Stimulated activated naive B cell treated with anti-CD40 and anti-IgM and Interleukin-4, amounts not matched to agents 10 μg/mL and 1 μg/mL and 100 μg/mL, for 72 hours (primary cell): ENCODE data around the gene ZSWIM6.
A peak's percentile ranks its signal among the peaks of the same experiment; 100 is the strongest.

Experiments used
- ATAC-seq, 2 donors: fragments of 150-1000 bp; cut with Tn5 transposase; replicated peaks; 2 replicates each; pipeline ENCODE4 v1.10.0; 2021; ENCODE audit warnings: moderate library complexity in 1 of 2
- DNase-seq: peaks from one replicate; pipeline ENCODE4 v3.0.0; 2021
- H3K27ac Mint-ChIP-seq: one replicate; pipeline ENCODE4 v1.8.0; 2022; ENCODE audit warnings: mild to moderate bottlenecking, mixed read lengths
- H3K27me3 Mint-ChIP-seq, 2 donors: one replicate each; pipeline ENCODE4 v1.8.0; 2022; ENCODE audit warnings: mixed read lengths in 2 of 2
- H3K36me3 Mint-ChIP-seq, 2 donors: one replicate each; pipeline ENCODE4 v1.8.0; 2022; ENCODE audit warnings: mixed read lengths in 2 of 2, mild to moderate bottlenecking in 1 of 2
- H3K4me1 Mint-ChIP-seq, 2 donors: one replicate each; pipeline ENCODE4 v1.8.0; 2022; ENCODE audit warnings: mixed read lengths in 2 of 2, mild to moderate bottlenecking in 1 of 2
- H3K4me3 Mint-ChIP-seq, 2 donors: one replicate each; pipeline ENCODE4 v1.8.0; 2022; ENCODE audit warnings: mild to moderate bottlenecking in 2 of 2, mixed read lengths in 2 of 2, moderate library complexity in 1 of 2
- H3K9me3 Mint-ChIP-seq, 2 donors: one replicate each; pipeline ENCODE4 v1.8.0; 2022; ENCODE audit warnings: mixed read lengths in 2 of 2, mild to moderate bottlenecking in 1 of 2

The ZSWIM6 gene

DNA sequence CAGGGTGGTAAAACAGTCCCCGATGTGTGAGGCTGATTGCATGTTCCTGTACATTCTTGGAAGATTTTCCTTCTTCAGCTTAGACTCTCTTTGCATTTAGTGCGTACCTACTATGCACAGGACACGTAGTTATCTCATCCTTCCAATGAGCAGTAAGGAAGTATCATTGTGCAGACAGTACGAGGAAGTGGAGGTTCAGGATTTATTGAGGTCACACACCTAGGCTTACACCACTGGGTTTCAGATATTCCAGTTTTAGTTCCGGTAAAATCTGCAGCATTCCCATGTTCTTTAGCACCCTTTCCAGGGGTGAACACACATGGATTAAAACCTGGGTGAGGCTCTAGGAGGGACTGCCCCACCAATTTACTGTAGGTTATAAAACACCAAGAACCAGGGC lies 238.7 kb downstream of the ZSWIM6 start:
- H3K9me3 Mint-ChIP-seq, result no peaks in the 10 kb centered on the region
- DNase-seq (no peak), ATAC-seq (no peak)
- H3K4me1 Mint-ChIP-seq, result no peaks in the 10 kb centered on the region
- H3K27ac Mint-ChIP-seq, result no peak overlapping the region
- H3K36me3 Mint-ChIP-seq, result no peaks in the 10 kb centered on the region
- H3K4me3 Mint-ChIP-seq, result no peak overlapping the region
- no peaks in the 10 kb centered on the region for H3K27me3 Mint-ChIP-seq

DNA sequence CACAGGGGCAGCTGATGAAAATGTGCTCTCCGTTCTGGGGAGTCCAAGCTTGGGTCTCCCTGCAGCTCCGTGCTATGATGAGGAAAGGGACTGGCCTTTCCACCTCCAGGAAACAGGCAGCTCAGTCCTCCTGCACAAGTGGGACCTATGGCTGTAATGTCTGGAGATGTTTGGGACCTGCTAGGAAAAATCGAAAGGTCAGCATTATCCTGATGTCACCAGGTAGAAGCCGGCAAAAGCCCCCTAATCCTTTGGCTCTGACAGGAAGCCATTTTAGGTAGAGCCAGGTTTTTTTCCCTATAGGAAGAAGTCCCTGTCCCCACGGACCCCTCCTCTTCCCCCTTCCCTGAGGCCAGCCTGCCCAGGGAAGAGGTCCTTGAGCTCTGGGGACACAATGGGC lies 240.9 kb downstream of the ZSWIM6 start:
- no peak overlapping the region for H3K27ac Mint-ChIP-seq
- H3K4me3 Mint-ChIP-seq, result no peak overlapping the region
- ATAC-seq (no peak), DNase-seq (no peak)
- H3K9me3 Mint-ChIP-seq, result no peaks in the 10 kb centered on the region
- H3K4me1 Mint-ChIP-seq, result no peaks in the 10 kb centered on the region
- no peaks in the 10 kb centered on the region for H3K27me3 Mint-ChIP-seq
- H3K36me3 Mint-ChIP-seq, result no peaks in the 10 kb centered on the region

DNA sequence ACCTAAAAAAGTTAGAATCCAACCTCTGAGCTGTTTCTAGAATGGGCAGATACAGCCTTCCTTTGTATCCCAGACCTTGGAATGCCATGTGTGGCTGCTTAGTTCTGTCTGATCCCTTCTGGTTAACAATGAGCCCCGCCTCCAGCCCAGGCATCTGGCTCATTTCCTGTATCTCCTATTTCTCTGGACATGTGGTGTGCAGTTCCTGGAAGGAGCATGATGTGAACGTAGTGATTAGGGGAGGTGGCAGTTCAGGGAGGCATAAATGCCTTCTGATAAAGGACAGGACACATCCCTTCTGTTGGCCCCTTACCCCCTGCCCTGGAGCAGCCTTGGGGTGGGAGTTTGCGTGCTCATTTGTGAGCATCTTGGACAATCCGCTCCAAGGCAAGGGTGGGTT lies 243.0 kb downstream of the ZSWIM6 start:
- DNase-seq, result no peak
- H3K27me3 Mint-ChIP-seq, result no peaks in the 10 kb centered on the region
- no peaks in the 10 kb centered on the region for H3K36me3 Mint-ChIP-seq
- H3K27ac Mint-ChIP-seq, result no peak overlapping the region
- ATAC-seq, result no peak
- H3K9me3 Mint-ChIP-seq, result no peaks in the 10 kb centered on the region
- no peaks in the 10 kb centered on the region for H3K4me1 Mint-ChIP-seq
- H3K4me3 Mint-ChIP-seq, result no peak overlapping the region

DNA sequence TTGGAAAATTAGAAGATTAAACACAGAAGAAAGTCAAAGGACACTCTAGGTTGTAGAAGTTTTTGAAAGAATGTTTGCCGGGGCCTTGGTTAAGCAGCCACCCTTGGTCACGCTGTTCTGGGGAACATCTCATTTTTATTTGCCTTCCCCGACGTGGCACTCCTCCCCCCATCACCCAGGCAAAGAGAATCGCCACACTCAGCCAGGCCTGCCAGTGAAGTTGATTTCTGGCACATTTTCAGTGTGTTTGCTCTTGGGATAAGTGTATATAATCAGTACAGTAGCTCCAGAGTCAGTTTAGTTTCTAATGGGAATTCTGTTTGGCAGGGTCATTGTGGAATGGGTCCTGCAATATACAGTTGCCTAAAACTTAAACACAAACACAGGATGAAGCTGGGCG lies 243.5 kb downstream of the ZSWIM6 start:
- ATAC-seq, result no peak

DNA sequence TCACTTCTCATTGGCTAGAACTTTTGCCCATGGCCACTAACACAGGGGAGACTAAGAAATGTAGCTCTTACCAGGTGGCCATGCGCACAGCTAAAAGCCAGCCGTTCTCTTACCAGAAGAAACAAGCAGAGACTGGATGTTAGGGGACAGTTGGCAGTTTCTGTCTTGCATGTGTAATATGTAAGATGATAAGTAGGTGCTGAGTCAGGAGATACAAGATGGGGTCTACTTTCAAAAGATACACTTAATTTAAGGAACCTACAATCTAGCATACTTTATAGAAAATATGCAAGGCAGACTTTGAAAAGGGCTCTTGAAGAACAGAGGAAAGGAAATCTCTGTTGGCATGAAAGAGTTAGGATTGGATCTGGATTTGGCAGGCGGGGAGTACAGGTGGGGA lies 244.5 kb downstream of the ZSWIM6 start:
- no peak overlapping the region for H3K4me3 Mint-ChIP-seq
- no peaks in the 10 kb centered on the region for H3K27me3 Mint-ChIP-seq
- no peaks in the 10 kb centered on the region for H3K4me1 Mint-ChIP-seq
- H3K27ac Mint-ChIP-seq, result no peak overlapping the region
- ATAC-seq, result no peak
- no peaks in the 10 kb centered on the region for H3K36me3 Mint-ChIP-seq
- H3K9me3 Mint-ChIP-seq, result no peaks in the 10 kb centered on the region
- DNase-seq, result no peak

More for the DNA sequence above, 243.5 kb downstream of the ZSWIM6 start:
- H3K27me3 Mint-ChIP-seq, result no peaks in the 10 kb centered on the region
- H3K4me1 Mint-ChIP-seq, result no peaks in the 10 kb centered on the region
- H3K9me3 Mint-ChIP-seq, result no peaks in the 10 kb centered on the region
- no peaks in the 10 kb centered on the region for H3K36me3 Mint-ChIP-seq
- no peak for DNase-seq
- no peak overlapping the region for H3K27ac Mint-ChIP-seq
- H3K4me3 Mint-ChIP-seq, result no peak overlapping the region

DNA sequence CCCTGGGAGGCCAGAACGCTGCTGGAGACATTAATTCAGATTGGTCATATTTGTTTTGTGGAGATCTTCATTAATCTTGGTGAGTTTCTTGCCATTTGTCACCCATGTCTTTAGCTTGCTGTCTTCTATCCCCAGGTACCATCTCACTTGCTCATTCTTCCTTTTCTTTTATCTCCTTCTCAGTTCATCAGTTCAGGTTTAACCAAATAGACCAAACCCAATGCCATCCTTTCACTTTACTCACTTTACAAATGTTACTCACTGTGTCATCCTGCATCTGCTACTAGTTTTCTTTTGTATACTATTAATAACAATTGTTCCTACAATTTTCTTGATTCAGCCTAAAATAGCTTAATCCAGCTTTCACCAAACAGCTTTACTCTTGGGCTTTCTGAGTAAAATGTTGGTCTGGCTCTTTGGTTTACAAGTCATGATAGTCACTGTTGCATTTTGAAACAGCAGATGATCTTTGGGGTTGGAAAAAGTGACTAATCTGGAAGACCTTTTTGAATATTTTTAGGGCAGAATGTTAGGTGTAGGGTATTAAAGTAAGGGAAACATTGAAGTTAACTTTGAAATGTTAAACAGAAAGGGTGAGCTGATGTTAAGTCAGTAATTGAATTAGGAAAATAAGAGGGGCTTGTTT lies 246.9 kb downstream of the ZSWIM6 start:
- DNase-seq, result no peak
- no peak overlapping the region for H3K27ac Mint-ChIP-seq
- peak; percentile 88 to 93 for ATAC-seq
- no peaks in the 10 kb centered on the region for H3K9me3 Mint-ChIP-seq
- H3K36me3 Mint-ChIP-seq, result no peaks in the 10 kb centered on the region
- H3K27me3 Mint-ChIP-seq, result no peaks in the 10 kb centered on the region
- peaks cover 0 to 4% of the 10 kb centered on the region in 2 donors for H3K4me1 Mint-ChIP-seq
- H3K4me3 Mint-ChIP-seq, result no peak overlapping the region

DNA sequence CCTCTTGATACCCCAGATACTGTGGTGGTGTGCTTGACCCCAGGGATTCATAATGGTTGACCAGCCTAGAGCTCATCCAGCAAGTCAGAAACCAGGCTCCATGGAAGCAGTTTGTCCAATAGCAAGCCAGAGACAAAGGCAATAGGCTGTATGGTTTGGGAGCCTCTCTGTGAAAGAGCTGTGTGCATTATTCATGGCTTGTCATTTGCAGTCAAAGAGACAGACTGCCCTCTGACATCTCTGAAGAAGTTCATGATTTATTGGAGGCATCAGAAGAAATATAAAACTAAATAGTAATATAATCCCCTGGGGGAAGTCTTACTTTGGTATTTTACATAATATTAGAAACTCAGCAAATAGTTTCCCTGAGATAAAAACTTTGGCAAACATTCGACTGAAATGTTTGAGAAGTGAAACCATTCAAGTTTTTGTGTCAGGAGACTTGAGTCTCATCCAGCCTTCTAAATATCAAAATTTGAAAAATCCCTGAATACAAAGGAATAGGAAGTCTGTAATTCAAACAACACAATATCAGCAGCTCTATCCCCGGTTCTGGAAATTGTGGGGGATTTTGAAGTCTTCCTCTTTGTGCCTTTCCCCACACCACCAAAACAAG lies 250.3 kb downstream of the ZSWIM6 start:
- Mint-ChIP-seq H3K9me3 (peaks cover 0 to 4% of the 10 kb centered on the region in 2 donors), H3K4me3 (no peak overlapping the region), H3K27me3 (no peaks in the 10 kb centered on the region), H3K4me1 (peaks cover 0 to 4% of the 10 kb centered on the region in 2 donors), H3K27ac (no peak overlapping the region), H3K36me3 (no peaks in the 10 kb centered on the region)
- no peak for ATAC-seq
- DNase-seq, result no peak

DNA sequence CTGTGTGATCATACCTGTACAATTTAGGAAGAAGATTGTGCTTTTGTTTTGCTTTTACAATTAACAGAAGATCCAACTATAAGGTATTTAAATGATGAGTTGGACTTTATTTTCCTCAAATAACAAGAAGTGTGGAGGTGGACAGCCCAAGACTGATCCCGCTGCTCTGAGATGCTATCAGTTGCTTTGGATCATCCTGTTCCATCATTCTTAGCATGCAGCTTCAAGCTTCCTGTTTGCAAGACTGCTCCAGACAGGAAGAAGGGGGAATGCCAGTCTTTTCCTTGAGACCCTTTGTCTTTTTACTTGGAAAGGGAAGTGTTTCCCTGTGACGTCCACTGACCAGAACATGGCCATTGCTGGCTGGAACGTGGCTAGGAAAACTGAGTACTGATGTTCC lies 250.8 kb downstream of the ZSWIM6 start:
- Mint-ChIP-seq H3K27me3 (no peaks in the 10 kb centered on the region), H3K4me1 (peaks cover 0 to 4% of the 10 kb centered on the region in 2 donors), H3K4me3 (no peak overlapping the region), H3K27ac (no peak overlapping the region), H3K9me3 (peaks cover 0 to 7% of the 10 kb centered on the region in 2 donors), H3K36me3 (no peaks in the 10 kb centered on the region)
- ATAC-seq, result no peak
- no peak for DNase-seq

DNA sequence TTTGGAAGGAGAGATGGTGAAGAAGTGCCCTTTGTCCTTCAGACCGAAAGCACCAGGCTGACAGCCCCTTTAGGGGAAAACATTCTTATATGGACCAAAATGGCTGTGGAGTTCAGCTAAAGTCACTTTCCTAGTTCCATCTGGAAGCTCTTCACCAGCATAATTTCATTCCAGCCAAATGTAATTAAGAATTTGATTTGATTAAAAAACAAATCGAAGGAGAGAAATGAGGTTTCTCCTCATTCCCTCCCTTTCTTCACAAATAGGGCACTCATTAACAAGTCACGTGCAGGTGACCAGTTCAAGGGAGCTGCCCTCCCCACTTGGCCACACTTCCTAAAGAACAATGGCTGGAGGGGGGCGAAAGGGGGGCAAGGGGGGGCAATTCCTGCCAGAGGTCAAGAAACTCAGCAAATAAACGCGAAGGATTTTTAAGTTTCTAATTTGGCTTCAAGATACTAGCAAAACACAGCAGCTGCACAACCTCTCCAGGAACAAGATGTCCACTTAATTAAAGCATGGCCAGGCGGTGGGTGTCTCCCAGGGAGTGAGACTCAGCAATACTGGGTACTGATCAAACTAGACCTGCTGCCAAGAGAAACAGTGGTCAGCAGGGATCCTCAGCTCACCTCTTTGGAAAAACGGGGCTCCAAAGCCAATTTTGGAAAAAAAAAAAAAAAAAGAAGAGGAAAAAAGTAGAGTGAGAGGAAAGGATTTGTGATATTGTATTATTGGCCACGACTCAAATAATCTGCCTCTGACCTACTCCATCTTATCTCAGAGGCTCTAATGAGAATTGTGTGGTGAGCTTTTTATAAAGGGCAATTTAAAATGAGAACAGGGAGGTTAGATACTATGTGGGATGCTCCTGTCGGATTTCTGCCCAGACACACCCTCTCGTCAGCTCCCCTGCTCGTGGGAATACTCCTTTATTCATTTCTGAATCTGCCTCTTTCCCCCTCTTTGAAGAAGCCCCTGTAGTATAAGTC lies 254.3 kb downstream of the ZSWIM6 start:
- H3K4me1 Mint-ChIP-seq, result peaks cover 0 to 4% of the 10 kb centered on the region in 2 donors

DNA sequence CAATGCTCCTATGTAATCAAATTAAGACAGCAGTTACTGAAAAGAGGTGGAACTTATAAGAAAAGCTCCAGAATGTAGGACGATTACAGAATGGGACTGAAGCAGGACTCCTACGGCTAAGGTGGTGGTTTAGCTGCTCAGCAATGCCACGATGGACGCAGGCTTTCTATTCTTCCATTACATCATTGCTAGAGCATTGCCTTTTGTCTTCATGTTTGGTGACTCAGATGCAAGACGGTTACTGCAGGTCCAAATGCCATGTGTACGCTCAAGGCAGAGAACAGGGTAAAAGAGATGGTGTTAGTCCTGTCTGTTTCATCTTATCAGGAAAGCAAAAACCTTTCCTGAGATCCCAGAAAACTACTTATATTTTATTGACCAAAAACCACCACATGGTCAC lies 255.1 kb downstream of the ZSWIM6 start:
- Mint-ChIP-seq H3K4me1 (peaks cover 0 to 4% of the 10 kb centered on the region in 2 donors), H3K4me3 (no peak overlapping the region)
- ATAC-seq, result no peak

More for the DNA sequence above, 254.3 kb downstream of the ZSWIM6 start:
- H3K27me3 Mint-ChIP-seq, result no peaks in the 10 kb centered on the region
- no peak for ATAC-seq
- peak overlapping the region; percentile 75 for H3K27ac Mint-ChIP-seq
- H3K9me3 Mint-ChIP-seq, result peaks cover 0 to 7% of the 10 kb centered on the region in 2 donors
- DNase-seq, result no peak
- H3K4me3 Mint-ChIP-seq, result no peak overlapping the region
- no peaks in the 10 kb centered on the region for H3K36me3 Mint-ChIP-seq

DNA sequence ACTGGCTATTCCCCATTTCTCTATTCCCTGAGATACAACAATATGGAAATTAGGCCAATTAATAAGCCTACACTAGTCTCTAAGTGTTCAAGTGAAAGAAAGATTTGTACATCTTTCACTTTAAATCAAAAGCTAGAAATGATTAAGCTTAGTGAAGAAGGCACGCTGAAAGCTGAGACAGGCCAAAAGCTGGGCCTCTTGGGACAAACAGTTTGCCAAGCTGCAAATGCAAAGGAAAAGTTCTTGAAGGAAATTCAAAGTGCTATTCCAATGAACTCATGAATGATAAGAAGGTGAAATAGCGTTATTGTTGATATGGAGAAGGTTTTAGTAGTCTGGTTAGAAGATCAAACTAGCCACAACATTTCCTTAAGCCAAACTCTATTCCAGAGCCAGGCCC lies 256.2 kb downstream of the ZSWIM6 start:
- Mint-ChIP-seq H3K27ac (no peak overlapping the region), H3K36me3 (no peaks in the 10 kb centered on the region), H3K4me1 (peaks cover 0 to 3% of the 10 kb centered on the region in 2 donors), H3K9me3 (peaks cover 0 to 7% of the 10 kb centered on the region in 2 donors), H3K27me3 (peaks cover 0 to 3% of the 10 kb centered on the region in 2 donors), H3K4me3 (no peak overlapping the region)
- DNase-seq (no peak), ATAC-seq (no peak)

More for the DNA sequence above, 255.1 kb downstream of the ZSWIM6 start:
- Mint-ChIP-seq H3K27ac (no peak overlapping the region), H3K27me3 (peaks cover 0 to 3% of the 10 kb centered on the region in 2 donors), H3K9me3 (peaks cover 0 to 7% of the 10 kb centered on the region in 2 donors), H3K36me3 (no peaks in the 10 kb centered on the region)
- DNase-seq, result no peak

DNA sequence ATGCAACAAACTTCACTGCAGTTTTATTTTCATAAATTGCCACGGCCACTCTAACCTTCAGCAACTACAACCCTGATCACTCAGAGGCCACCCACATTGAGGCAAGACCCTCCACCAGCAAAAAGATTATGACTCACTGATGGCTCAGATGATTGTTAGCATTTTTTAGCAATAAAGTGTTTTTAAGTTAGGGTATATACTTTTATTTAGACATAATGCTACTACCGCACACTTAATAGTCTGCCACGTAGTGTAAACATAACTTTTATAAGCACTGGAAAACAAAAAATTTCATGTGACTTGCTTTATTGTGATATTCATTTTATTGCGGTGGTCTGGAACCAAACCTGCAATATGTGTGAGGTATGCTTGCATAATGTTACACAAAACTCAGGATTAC lies 257.9 kb downstream of the ZSWIM6 start:
- H3K4me3 Mint-ChIP-seq, result no peak overlapping the region
- H3K27me3 Mint-ChIP-seq, result peaks cover 0 to 3% of the 10 kb centered on the region in 2 donors
- no peaks in the 10 kb centered on the region for H3K36me3 Mint-ChIP-seq
- DNase-seq (no peak), ATAC-seq (no peak)
- no peaks in the 10 kb centered on the region for H3K4me1 Mint-ChIP-seq
- H3K27ac Mint-ChIP-seq, result no peak overlapping the region
- H3K9me3 Mint-ChIP-seq, result peaks cover 0 to 7% of the 10 kb centered on the region in 2 donors

DNA sequence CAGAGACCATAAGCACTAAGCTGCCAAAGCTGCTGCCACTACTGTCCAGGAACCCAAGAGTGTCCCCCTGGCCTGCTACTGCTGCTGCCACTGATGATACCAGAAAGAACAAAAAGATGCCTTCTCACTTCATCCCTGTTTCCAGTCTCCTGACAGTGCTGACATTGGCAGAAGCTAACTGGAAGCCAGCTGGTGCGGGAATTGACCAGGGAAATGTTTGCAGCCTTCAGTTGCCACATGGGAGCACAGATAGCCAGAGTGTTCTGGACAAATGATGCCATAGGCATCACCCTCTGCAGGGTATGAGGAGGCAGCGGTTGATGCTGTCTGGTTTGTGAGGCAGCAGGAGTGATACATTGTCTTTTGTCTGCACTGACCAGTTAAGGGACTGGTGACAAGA lies 258.4 kb downstream of the ZSWIM6 start:
- H3K4me1 Mint-ChIP-seq, result no peaks in the 10 kb centered on the region
- no peak for DNase-seq
- no peak for ATAC-seq
- no peak overlapping the region for H3K4me3 Mint-ChIP-seq
- peaks cover 0 to 3% of the 10 kb centered on the region in 2 donors for H3K27me3 Mint-ChIP-seq
- no peaks in the 10 kb centered on the region for H3K36me3 Mint-ChIP-seq
- H3K27ac Mint-ChIP-seq, result no peak overlapping the region
- H3K9me3 Mint-ChIP-seq, result peaks cover 0 to 7% of the 10 kb centered on the region in 2 donors

DNA sequence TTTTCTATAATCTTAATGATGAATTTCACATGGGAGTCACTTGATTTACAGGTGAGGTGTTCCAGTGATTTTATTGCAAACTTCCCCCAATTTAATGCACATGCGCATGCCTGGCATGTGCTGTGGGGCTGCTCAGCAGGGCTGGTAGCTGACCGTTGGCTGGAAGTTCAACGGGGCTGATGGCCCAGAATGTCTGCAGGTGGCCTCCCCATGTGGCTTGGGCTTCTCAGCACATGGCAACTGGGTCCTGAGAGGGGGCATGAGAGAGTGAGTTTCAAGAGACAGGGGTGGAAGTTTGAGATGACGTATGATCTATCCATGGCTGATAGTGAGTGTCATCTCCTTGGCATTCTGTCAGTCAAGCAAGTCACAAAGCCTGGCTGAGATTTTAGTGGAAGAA lies 259.8 kb downstream of the ZSWIM6 start:
- no peak overlapping the region for H3K4me3 Mint-ChIP-seq
- peaks cover 0 to 3% of the 10 kb centered on the region in 2 donors for H3K27me3 Mint-ChIP-seq
- no peak for ATAC-seq
- H3K4me1 Mint-ChIP-seq, result no peaks in the 10 kb centered on the region
- H3K9me3 Mint-ChIP-seq, result peaks cover 0 to 7% of the 10 kb centered on the region in 2 donors
- DNase-seq, result no peak
- H3K36me3 Mint-ChIP-seq, result no peaks in the 10 kb centered on the region
- no peak overlapping the region for H3K27ac Mint-ChIP-seq
